Ovary (tissue), 9 donors: ENCODE measurements around the gene B3GNT5. TPM values are rescaled to one million over a fixed set of nuclear protein-coding genes. Genes with fewer than 3 reads are reported as not detected.

ENCODE experiments used
- DNase-seq, 5 donors: peaks; one replicate each; pipeline ENCODE4 v3.0.0-alpha.2; 2019 to 2020
- H3K27ac ChIP-seq, 2 donors: fragments of 200-600 bp; one replicate each; pipeline versions ENCODE4 v1.5.1 to v1.8.0; 2019 to 2022
- H3K27me3 ChIP-seq: fragments of 200-600 bp; one replicate; pipeline ENCODE4 v1.8.0; 2022
- H3K36me3 ChIP-seq: fragments of 200-600 bp; sonication (generic); one replicate; pipeline ENCODE4 v1.5.1; 2019
- H3K4me1 ChIP-seq: one replicate; pipeline ENCODE4 v1.8.1; 2013; ENCODE audit warnings: mild to moderate bottlenecking, moderate library complexity; ENCODE audit not compliant: insufficient read depth
- H3K4me3 ChIP-seq: fragments of 200-600 bp; sonication (generic); one replicate; pipeline ENCODE4 v1.5.1; 2017
- H3K9me3 ChIP-seq, 2 donors: fragments of 200-600 bp in 1 of 2; sonication (generic) in 1 of 2; one replicate each; pipeline versions ENCODE4 v1.5.1 to v1.8.1; 2013 to 2019; ENCODE audit warnings: mild to moderate bottlenecking in 1 of 2, moderate library complexity in 1 of 2
- CTCF ChIP-seq, 3 donors: fragments of 450-650 bp in 2 of 3; fragments of 200-600 bp in 1 of 3; IDR thresholded peaks; one replicate each; pipeline versions ENCODE4 v1.5.1 to v1.8.0; 2016 to 2022; ENCODE audit warnings: antibody characterized with exemption in 3 of 3, mild to moderate bottlenecking in 1 of 3
- EP300 ChIP-seq: sonication (generic); formaldehyde crosslinking; IDR thresholded peaks from one replicate; pipeline ENCODE4 v1.6.1; 2017; ENCODE audit warnings: antibody characterized with exemption
- POLR2A ChIP-seq: fragments of 450-650 bp; IDR thresholded peaks from one replicate; pipeline ENCODE4 v1.6.1; 2017; ENCODE audit warnings: antibody characterized with exemption, mild to moderate bottlenecking, moderate library complexity
- WGBS, 3 donors: extraction: QIAGEN DNeasy Blood & Tissue Kit in 1 of 3; methylation state at CpG; one replicate each; pipeline versions ENCODE4 v1.1.5 to v1.1.7; 2013 to 2017; 5-methylcytosine and 5-hydroxymethylcytosine counted together
- intact Hi-C, 4 donors: fragments of 100-400 bp; cut with DNase I; formaldehyde crosslinking; loops; one replicate each; pipeline versions ENCODE4 v1.11.0 to v1.15.1; 2022 to 2023
- polyA plus RNA-seq, 2 donors: library from polyadenylated mRNA; stranded (reverse); fragments of 200-250 nt in 1 of 2; fragments of 350-450 nt in 1 of 2; fragmentation: Illumina TruSeq in 1 of 2; extraction: RNeasy Lipid Tissue Mini Kit (QIAGEN cat#74804) in 1 of 2; gene quantifications; one replicate each; pipeline ENCODE4 v1.2.3, GENCODE V29; 2013 to 2014
- total RNA-seq, 7 donors: library from RNA; depleted of rRNA in 2 of 7; stranded (reverse); fragments of >200 nt in 2 of 7; fragmentation: NEBNext Ultra II Directional in 3 of 7; extraction: Animal tissue kit (Norgen Biotek cat#: 25700) in 3 of 7; gene quantifications; one replicate each; pipeline versions ENCODE4 v1.1.0 to v1.2.4, GENCODE V29; 2016 to 2023
- donor health status: DM: no; HTN: no; CAD: no; lungs with moderate emphysema.
- donor health status: DM: no; HTN: no; CAD: no.
- donor health status: Bipolar disorder and iron deficiency.
- donor health status: DM: yes; HTN: yes; CAD: no.
- donor health status: DM: no; HTN: no; CAD: no.
- donor health status: DM: yes; HTN: yes; CAD: no.

Gene B3GNT5
- total and polyA plus RNA-seq, 9 donors: 4.1 to 12.9 (median 6.8) TPM

- H3K4me1 ChIP-seq: no peaks in the 10 kb centered on the region
- WGBS, 3 donors: 68 to 72% (median 68%) methylated on average over 8 of the region's 8 CpGs
- no peak overlapping the region for H3K4me3 ChIP-seq
- H3K9me3 ChIP-seq: no peaks in the 10 kb centered on the region
- H3K27me3 ChIP-seq: no peaks in the 10 kb centered on the region
- intact Hi-C loops: no loop called here
- no peak for TF ChIP-seq EP300
- TF ChIP-seq POLR2A: no peak
- TF ChIP-seq CTCF (IDR thresholded peaks at IDR 0.05): no peak
- no peak for DNase-seq
- H3K36me3 ChIP-seq: no peaks in the 10 kb centered on the region
- H3K27ac ChIP-seq: no peak overlapping the region
Observed at GRCh38 chr3:183301937-183302580, 49.0 kb downstream of the B3GNT5 start.

GRCh38 chr3:183303690-183304089 is 50.6 kb downstream of the B3GNT5 start:
- 88 to 91% (median 90%) methylated on average over 2 of the region's 2 CpGs for WGBS, 3 donors
- intact Hi-C loops: no loop called here
- no peaks in the 10 kb centered on the region for H3K4me1 ChIP-seq
- no peaks in the 10 kb centered on the region for H3K36me3 ChIP-seq
- DNase-seq: no peak
- TF ChIP-seq POLR2A (no peak), EP300 (no peak), CTCF (IDR thresholded peaks at IDR 0.05) (no peak)
- H3K4me3 ChIP-seq: no peak overlapping the region
- no peak overlapping the region for H3K27ac ChIP-seq
- no peaks in the 10 kb centered on the region for H3K9me3 ChIP-seq
- no peaks in the 10 kb centered on the region for H3K27me3 ChIP-seq

- Histone ChIP-seq H3K27ac (no peak overlapping the region), H3K36me3 (no peaks in the 10 kb centered on the region), H3K4me1 (no peaks in the 10 kb centered on the region), H3K27me3 (no peaks in the 10 kb centered on the region), H3K4me3 (no peak overlapping the region), H3K9me3 (no peaks in the 10 kb centered on the region)
- no peak for DNase-seq
- no peak for TF ChIP-seq POLR2A
- 59 to 62% (median 60%) methylated on average over 9 of the region's 9 CpGs for WGBS, 3 donors
- intact Hi-C loops: no loop called here
Observed at GRCh38 chr3:183306798-183307671, 54.0 kb downstream of the B3GNT5 start.

- Histone ChIP-seq H3K27me3 (no peaks in the 10 kb centered on the region), H3K36me3 (no peaks in the 10 kb centered on the region), H3K27ac (no peak overlapping the region), H3K4me3 (no peak overlapping the region), H3K4me1 (no peaks in the 10 kb centered on the region), H3K9me3 (no peaks in the 10 kb centered on the region)
- intact Hi-C loops: no loop called here
- 94 to 99% (median 98%) methylated on average over 2 of the region's 2 CpGs for WGBS, 3 donors
- TF ChIP-seq POLR2A: no peak
- TF ChIP-seq CTCF (IDR thresholded peaks at IDR 0.05): no peak
- TF ChIP-seq EP300: no peak
- no peak for DNase-seq
Observed at GRCh38 chr3:183307749-183308148, 54.7 kb downstream of the B3GNT5 start.

GRCh38 chr3:183308751-183309150 is 55.7 kb downstream of the B3GNT5 start:
- no peaks in the 10 kb centered on the region for H3K36me3 ChIP-seq
- H3K27me3 ChIP-seq: no peaks in the 10 kb centered on the region
- H3K27ac ChIP-seq: no peak overlapping the region
- intact Hi-C loops: no loop called here
- TF ChIP-seq EP300: no peak
- no peak for TF ChIP-seq CTCF (IDR thresholded peaks at IDR 0.05)
- TF ChIP-seq POLR2A: no peak
- H3K4me3 ChIP-seq: no peak overlapping the region
- H3K9me3 ChIP-seq: no peaks in the 10 kb centered on the region
- no peaks in the 10 kb centered on the region for H3K4me1 ChIP-seq
- no peak for DNase-seq
- WGBS, 3 donors: 75 to 93% (median 87%) methylated on average over 5 of the region's 5 CpGs
